GM18517 (cell line): ENCODE measurements around the gene IL18.
"Not testable (repeated sequence)": the region's sequence is repeated elsewhere in the genome, so short reads cannot be mapped to it uniquely, and the experiment has no call there.

Experiments
- ATAC-seq: cut with Tn5 transposase; IDR thresholded peaks from one replicate; pipeline ENCODE4 v1.9.1; 2021; ENCODE audit warnings: mild to moderate bottlenecking, moderate library complexity; ENCODE audit not compliant: unreplicated experiment

Gene IL18

DNA sequence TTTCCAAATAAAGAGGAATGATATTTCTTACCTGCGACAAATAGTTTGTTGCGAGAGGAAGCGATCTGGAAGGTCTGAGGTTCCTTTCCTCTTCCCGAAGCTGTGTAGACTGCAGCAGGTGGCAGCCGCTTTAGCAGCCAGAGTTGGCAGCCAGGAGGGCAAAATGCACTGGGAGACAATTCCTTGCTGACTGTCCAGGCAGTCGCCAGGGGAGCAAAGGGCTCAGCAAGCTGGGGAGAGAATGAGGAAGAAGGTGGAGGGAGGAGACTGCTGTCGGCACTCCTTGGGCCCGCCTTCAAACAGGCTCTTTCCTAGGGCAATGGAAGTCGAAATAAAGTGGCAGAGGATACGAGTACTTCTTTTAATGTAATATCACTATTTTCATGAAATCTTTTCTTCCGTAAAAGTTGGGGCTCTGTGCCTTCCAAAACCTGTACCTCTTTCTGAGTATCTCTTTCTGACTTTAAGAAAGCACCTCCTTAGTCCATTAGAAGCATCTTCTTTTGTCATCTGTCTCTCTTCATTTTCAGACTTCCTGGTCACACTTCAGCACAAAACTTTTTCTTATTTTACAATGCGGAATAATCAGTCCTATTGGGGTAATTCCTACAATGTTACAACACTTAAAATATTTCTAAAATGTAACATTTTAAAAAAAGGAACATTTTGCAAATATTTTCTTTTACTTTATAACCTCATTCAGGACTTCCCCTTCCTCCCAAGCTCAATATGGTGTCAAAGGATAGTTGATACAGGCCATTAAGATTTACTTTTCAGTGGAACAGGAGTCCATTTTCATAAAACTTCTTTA, at the start of gene IL18:
Gene IL18, minus strand, starts transcription at position 220 of the 811 bp plus-strand sequence. CDS start 9,041 bp downstream, outside the sequence.
- no peak for ATAC-seq

GRCh38 chr11:112212710-112213109, 48.8 kb upstream of the IL18 start:
- no peak for ATAC-seq

DNA sequence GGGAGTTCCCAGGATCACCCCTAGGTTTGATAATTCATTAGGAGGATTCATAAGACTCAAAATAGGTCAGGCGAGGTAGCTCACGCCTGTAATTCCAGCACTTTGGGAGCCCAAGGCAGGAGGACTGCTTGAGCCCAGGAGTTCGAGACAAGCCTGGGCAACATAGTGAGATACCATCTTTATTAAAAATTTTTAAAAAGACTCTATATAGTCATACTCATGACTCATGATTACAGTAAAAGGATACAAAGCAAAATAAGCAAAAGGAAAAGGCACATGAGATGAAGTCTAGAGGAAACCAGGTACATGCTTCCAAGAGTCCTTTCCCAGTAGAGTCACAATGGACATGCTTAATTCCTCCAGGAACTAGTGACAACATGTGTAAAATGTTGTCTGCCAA, 48.4 kb upstream of the IL18 start:
- ATAC-seq: no peak

GRCh38 chr11:112211536-112211935, 47.6 kb upstream of the IL18 start:
- no peak for ATAC-seq

- ATAC-seq: no peak
These were observed 47.0 kb upstream of the IL18 start for GRCh38 chr11:112210890-112211289.

GRCh38 chr11:112206071-112206470, 42.2 kb upstream of the IL18 start:
- ATAC-seq: no peak

DNA sequence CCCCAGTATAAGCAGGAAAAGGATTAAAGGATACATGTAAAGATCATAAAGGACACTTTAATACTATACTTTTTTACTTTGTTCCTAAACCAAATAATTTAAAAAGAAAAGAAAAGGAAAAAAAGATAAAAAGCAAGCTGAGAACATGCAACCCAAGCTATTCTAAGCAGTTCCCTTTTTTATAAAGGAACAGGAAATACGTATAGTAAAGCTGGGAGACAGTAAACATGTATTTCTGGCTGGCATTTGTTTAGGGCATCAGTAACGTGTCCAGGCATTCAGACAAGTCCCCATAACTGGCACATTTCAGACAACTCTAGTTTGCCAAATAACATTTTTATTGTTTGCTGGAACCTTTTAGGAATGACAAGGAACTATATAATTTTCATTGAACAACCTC, 36.4 kb upstream of the IL18 start:
- ATAC-seq: no peak

DNA sequence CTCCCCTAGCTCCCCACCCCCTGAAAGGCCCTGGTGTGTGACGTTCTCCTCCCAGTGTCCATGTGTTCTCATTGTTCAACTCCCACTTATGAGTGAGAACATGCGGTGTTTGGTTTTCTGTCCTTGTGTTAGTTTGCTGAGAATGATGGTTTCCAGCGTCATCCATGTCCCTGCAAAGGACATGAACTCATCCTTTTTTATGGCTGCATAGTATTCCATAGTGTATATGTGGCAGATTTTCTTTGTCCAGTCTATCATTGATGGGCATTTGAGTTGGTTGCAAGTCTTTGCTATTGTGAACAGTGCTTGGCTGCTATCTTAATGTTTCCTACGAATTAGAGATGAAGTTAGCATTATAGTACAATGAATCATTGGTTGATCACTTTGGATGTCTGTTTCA, 35.2 kb upstream of the IL18 start:
- ATAC-seq: not testable (repeated sequence)

DNA sequence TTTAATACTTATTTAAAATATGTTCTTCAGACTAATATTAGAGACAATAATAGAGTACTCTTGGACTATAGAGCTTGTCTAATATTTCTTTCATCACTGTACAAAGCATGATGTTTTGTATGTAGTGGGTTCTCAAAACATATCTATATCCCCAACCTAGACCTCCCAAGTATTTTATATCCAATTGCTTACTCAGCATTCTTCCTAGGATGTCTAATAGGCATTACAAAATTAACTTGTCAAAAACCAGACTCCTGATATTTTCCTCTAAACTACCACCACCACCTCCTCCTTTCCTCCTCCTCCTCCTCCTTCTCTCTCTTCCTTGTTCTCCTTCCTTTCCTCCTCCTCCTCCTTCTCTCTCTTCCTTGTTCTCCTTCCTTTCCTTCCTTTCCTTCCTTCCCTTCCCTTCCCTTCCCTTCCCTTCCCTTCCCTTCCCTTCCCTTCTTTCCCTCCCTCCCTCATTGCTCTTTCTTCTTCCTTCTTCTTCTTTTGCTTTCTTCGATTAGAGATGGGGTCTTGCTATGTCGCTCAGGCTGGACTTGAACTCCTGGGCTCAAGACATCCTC, 32.7 kb upstream of the IL18 start:
- no peak for ATAC-seq

- ATAC-seq: no peak
These were observed 32.1 kb upstream of the IL18 start for GRCh38 chr11:112195951-112196351.

DNA sequence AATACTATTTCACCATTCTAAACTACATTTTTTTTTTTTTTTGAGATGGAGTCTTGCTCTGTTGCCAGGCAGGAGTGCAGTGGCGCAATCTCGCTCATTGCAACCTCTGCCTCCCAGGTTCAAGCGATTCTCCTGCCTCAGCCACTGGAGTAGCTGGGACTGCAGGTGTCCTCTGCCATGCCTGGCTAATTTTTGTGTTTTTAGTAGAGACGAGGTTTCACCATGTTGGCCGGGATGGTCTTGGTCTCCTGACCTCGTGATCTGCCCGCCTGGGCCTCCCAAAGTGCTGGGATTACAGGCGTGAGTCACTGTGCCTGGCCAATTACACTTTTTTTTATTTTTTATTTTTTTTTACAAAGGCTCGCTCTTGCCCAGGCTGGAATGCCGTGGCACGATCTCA, 31.2 kb upstream of the IL18 start:
- ATAC-seq: not testable (repeated sequence)

DNA sequence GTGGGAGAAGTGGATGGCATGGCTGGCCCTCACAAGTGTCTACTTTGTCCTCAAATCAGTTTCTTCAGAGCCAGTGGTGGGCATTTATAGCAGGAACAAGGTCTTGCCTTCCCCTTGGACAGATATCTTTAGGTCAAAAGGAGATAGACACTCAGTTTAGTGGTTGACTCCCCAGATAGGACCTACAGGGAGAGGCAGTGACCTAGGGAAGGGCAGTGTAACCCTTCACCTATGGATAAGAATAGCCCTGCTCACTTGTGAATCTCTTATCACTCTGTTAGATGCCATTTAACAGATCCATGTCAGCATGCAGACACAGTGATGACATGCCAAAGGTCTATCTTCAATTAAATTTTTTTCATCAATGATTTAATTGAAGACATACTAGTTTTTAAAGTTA, 22.4 kb upstream of the IL18 start:
- ATAC-seq: no peak

DNA sequence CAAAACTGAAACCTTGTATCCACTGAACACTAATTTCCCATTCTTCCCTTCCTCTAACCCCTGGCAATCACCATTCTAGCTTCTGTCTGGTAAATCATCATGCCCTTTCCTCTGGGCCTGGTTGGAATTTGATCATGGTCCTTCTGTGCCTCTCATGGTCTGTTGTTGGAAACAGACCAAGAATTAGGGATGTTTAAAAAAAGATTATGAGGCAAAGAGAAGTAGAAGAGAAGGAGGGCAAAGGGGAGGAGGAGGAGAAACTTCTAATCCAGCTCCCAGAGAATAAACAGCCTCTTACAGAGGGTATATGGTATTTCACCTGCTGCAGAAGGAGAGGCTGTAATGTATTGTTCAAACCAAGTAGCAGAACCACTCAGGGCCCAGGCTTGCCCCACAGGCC, 22.0 kb upstream of the IL18 start:
- ATAC-seq: no peak

- no peak for ATAC-seq
These were observed 19.0 kb upstream of the IL18 start for GRCh38 chr11:112182867-112183266.

DNA sequence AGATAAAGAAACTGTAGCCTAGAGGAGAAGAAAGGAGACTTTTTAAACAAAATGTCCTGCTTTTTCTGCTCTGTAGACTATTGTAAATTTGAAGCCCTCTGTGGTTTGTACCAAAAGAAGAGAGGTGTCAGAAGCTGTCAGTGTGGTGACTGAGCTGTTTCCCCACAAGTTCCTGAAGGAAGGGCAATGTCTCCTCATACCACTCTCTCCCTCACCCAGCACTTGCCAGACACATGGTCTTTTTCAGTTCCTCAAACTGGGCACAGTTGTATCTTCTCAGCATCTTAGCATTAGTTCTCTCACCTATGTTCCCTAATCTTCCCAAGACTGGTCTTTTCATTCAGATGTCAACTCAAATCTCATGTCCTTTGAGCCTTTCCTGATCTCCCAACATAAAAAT, 15.7 kb upstream of the IL18 start:
- ATAC-seq: no peak

GRCh38 chr11:112178936-112179335, 15.0 kb upstream of the IL18 start:
- no peak for ATAC-seq

DNA sequence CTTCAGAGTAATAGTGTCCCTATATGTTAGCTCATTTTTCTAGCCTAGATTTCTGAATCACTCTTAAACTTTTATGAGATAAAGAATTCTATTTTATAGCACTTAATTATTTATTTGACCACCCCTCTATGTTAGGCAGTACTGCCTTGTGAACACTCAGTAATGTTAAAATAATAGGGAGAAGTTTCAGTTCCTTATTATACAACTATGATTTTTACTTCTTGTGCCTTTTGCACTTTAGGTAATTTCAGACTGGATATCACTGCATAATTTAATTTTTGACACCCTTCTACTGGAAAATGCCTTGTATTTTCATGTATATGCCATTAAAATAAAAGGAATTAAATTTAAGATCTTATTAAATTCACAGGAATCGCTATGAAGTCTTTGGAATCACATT, 14.5 kb upstream of the IL18 start:
- ATAC-seq: no peak

DNA sequence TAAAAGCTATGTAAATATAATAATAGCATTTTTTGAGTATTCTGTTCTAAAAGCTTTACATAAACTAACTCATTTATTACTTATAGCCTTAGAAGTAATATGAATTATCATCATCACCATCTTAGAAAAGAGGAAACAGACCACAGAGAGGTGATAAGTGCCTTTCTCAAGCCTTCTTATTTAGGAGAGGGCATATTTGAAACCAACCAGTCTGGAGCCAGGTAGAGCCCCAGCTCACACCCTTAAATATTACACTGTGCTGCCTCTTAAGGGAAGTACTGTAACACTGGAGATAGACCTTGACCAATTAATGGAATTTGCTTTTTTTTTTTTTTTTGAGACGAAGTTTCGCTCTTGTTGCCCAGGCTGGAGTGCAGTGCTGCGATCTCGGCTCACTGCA, 13.7 kb upstream of the IL18 start:
- no peak for ATAC-seq

DNA sequence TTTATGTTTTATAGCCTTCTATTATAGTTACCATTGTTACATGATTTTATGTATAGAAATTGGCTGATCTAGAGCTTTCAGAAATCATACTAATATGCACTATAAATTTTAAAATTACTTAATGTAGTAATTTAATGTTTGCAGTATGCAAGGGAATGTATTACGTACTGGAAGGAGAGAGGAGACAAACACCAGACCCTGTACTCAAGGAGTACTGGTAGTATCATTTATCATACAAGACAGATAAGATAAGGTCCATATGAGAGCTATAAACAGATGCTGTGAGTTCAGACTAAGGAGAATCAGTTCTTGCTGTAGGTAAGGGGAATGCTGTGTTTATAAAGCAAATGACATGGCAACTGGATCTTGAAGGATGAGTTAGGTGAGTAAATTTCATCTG, 12.2 kb upstream of the IL18 start:
- no peak for ATAC-seq

DNA sequence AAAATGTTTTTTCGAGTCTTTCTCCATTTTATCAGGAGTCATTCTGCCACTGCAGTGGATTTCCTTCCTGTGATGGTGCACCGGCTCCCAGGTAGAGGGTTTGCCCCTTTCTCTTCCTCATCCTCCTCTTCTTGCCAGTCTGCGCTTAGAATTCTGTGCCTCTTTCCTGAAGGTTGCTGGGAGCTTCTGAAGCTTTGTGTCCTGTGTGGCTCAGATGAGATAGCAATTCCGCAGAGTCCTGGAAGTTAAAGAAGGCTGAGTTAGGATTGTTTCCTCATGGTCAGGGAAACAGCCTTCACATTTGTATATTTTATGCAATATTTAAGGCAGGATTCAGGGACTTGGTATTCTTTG, 11.7 kb upstream of the IL18 start:
- ATAC-seq: no peak

DNA sequence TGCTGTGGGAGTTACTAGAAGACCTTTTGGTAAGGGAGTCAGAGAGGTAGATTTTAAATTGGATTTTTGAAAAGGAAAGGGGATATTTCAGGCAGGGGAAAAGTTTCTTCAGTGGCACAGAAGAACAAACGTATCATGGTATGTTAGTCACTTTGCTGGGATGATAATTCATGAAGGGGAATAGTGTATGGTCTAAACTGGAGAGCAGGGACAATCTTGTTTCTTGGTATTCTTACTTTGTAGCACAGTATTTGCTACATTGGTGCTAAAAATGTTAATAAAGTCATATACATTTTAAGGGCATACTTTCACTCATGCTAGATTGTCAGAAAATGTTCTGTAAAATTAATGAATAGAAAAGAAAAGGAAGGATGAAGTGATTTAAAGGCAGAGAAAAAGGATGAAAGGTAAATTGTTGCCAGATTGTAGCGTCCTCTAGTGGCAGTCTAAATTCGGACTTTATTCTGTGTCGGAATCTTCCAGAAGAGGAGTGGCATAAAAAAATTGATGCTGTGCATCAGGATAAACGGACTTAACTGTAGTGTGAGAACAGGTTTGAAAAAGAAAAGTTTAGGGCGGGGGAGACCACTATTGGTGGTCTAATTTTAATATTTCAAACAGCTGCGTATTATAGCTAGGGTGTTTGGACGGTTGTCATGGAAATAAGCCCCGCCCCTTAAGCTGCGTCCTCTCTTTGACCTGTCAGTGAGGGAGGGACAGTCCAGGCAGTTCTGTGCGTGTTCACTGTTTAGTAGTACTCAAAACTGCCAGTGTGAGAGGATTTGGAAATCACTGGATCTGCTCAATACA, 11.1 kb upstream of the IL18 start, which contains the start of gene BCO2:
Gene BCO2, plus strand, starts transcription at position 724 of the 810 bp plus-strand sequence. CDS start 90 bp downstream, outside the sequence.
- ATAC-seq: peak; percentile 52

DNA sequence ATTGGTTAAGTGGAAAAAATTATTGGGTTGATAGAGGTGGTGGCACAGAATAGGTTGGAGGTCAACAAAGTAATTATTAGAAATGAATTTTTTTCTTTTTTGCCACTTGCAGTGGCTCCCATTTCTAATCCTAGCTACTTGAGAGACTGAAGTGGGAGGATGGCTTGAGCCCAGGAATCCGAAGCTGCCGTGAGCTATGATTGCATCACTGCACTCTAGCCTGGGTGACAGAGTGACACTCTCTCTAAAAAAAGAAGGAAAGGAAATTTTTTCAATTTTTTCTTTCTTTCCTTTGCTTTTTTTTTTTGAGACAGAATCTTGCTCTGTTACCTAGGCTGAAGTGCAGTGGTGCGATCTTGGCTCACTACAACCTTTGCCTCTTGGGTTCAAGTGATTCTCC, 9.3 kb upstream of the IL18 start:
- no peak for ATAC-seq
